ENCODE results near the gene RASGRF2. TPM values are rescaled to one million over a fixed set of nuclear protein-coding genes. Genes with fewer than 3 reads are reported as not detected.
"Not testable (repeated sequence)": the region's sequence is repeated elsewhere in the genome, so short reads cannot be mapped to it uniquely, and the experiment has no call there.

RASGRF2 gene
- total and polyA plus RNA-seq, 10 donors: 0.74 to 13.9 (median 8.8) TPM

GRCh38 chr5:81121836-81122630 lies 161.9 kb downstream of the RASGRF2 start:
- H3K4me1 ChIP-seq: peaks cover 0 to 4% (median 0%) of the 10 kb centered on the region in 6 donors
- no peaks in the 10 kb centered on the region for H3K27me3 ChIP-seq (replicated peaks in 1 of 7)
- H3K36me3 ChIP-seq: peaks cover 0 to 11% (median 0%) of the 10 kb centered on the region in 6 donors
- no peaks in the 10 kb centered on the region for H3K9me3 ChIP-seq
- no peak overlapping the region for H3K27ac ChIP-seq
- no peak for DNase-seq
- intact Hi-C loops (cut with DNase I; ENCODE audit: low total_unique reads): no loop called here
- no peak for TF ChIP-seq POLR2A (IDR thresholded peaks at IDR 0.05)
- TF ChIP-seq POLR2AphosphoS5 (IDR thresholded peaks at IDR 0.05): no peak
- TF ChIP-seq CTCF (IDR thresholded peaks at IDR 0.05 in 8 of 11, conservative IDR thresholded peaks at IDR 0.05 in 3 of 11): no peak
- 51 to 68% (median 66%) methylated on average over 7 of the region's 7 CpGs for WGBS, 5 donors
- no peak overlapping the region for H3K4me3 ChIP-seq

DNA sequence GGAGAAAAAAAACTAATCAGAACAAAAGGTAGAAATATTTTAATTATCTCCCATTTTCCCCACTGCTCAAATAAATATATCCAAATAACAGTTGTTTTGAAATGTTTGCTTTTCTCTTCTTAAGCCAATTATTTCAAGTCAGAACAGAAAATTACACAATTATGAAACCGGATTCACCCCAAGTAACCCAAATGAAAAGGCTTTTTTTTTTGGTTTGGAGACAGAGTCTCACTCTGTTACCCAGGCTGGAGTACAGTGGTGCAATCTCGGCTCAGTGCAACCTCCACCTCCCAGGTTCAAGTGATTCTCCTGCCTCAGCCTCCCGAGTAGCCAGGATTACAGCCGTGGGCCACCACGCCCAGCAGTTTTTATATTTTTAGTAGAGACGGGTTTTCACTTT lies 164.5 kb downstream of the RASGRF2 start:
- intact Hi-C loops (cut with DNase I; ENCODE audit: low total_unique reads); H3K36me3 ChIP-seq; H3K9me3 ChIP-seq; H3K4me1 ChIP-seq; H3K4me3 ChIP-seq; H3K27ac ChIP-seq; DNase-seq; H3K27me3 ChIP-seq (replicated peaks in 1 of 7): not testable (repeated sequence)
- WGBS, 5 donors: 74 to 98% (median 91%) methylated on average over 6 of the region's 6 CpGs

GRCh38 chr5:81125959-81126358 lies 165.8 kb downstream of the RASGRF2 start:
- Histone ChIP-seq H3K4me3 (no peak overlapping the region), H3K36me3 (peaks cover 0 to 10% (median 0%) of the 10 kb centered on the region in 6 donors), H3K9me3 (no peaks in the 10 kb centered on the region), H3K27me3 (replicated peaks in 1 of 7) (no peaks in the 10 kb centered on the region), H3K4me1 (peaks cover 0 to 4% (median 0%) of the 10 kb centered on the region in 6 donors), H3K27ac (no peak overlapping the region)
- 59 to 79% (median 69%) methylated on average over 7 of the region's 7 CpGs for WGBS, 5 donors
- TF ChIP-seq CTCF (IDR thresholded peaks at IDR 0.05 in 8 of 11, conservative IDR thresholded peaks at IDR 0.05 in 3 of 11): no peak
- no peak for TF ChIP-seq POLR2AphosphoS5 (IDR thresholded peaks at IDR 0.05)
- no peak for TF ChIP-seq POLR2A (IDR thresholded peaks at IDR 0.05)
- DNase-seq: no peak
- intact Hi-C loops (cut with DNase I; ENCODE audit: low total_unique reads): no loop called here

DNA sequence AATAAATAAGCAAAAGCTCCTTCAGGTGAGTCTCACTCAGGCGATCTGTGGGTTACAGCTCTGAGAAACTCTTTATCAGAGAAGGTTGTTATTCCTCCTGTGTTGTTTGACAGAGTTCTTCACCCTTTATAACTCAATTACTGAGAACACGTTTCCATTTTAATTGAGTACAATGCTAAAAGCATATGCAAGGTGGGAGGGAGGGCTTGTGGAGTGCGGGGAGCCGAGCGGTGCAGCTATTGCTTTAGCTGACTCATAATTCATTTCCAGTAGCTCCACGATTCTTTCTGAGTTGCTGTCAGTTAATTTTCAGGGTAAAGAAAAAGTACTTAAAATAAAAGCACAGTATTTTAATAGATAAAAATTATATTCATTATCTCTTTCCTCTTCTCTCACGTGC lies 168.3 kb downstream of the RASGRF2 start:
- intact Hi-C loops (cut with DNase I; ENCODE audit: low total_unique reads): no loop called here
- TF ChIP-seq POLR2AphosphoS5 (IDR thresholded peaks at IDR 0.05) (no peak), CTCF (IDR thresholded peaks at IDR 0.05 in 8 of 11, conservative IDR thresholded peaks at IDR 0.05 in 3 of 11) (no peak), POLR2A (IDR thresholded peaks at IDR 0.05) (no peak)
- Histone ChIP-seq H3K9me3 (no peaks in the 10 kb centered on the region), H3K27me3 (replicated peaks in 1 of 7) (no peaks in the 10 kb centered on the region), H3K4me1 (no peaks in the 10 kb centered on the region), H3K36me3 (peaks cover 0 to 10% (median 0%) of the 10 kb centered on the region in 6 donors), H3K27ac (no peak overlapping the region), H3K4me3 (no peak overlapping the region)
- WGBS, 5 donors: 86 to 89% (median 87%) methylated on average over 7 of the region's 7 CpGs
- no peak for DNase-seq

All from spleen (tissue), 11 donors.